Naive thymus-derived CD4-positive, alpha-beta T cell (primary cell): ENCODE results near the gene DUSP2. TPM values are rescaled to one million over a fixed set of nuclear protein-coding genes. Genes with fewer than 3 reads are reported as not detected.

ENCODE experiments used
- ATAC-seq: fragments of 150-1000 bp; cut with Tn5 transposase; 2 replicates; pipeline ENCODE4 v1.10.0; 2021; ENCODE audit warnings: mild to moderate bottlenecking, moderate library complexity
- CTCF ChIA-PET: fragments of 350-600 bp; sonication (Branson Sonifier 250); formaldehyde crosslinking; loops from one replicate; lab custom pipeline; 2021; ENCODE audit warnings: antibody characterized with exemption; lab: Charles Lee
- POLR2A ChIA-PET: fragments of 350-600 bp; sonication (Branson Sonifier 250); formaldehyde crosslinking; loops from one replicate; lab custom pipeline; 2021; ENCODE audit warnings: antibody characterized with exemption, inconsistent platforms; lab: Charles Lee
- DNase-seq, 9 donors: peaks; one replicate each; pipeline versions ENCODE4 v3.0.0 to v3.0.0-alpha.2; 2020 to 2022; ENCODE audit warnings: mixed read lengths in 1 of 9
- H3K27ac ChIP-seq: one replicate; pipeline ENCODE4 v1.7.0; 2013; ENCODE audit warnings: mild to moderate bottlenecking, low read depth, low read length, moderate library complexity
- H3K27me3 ChIP-seq, 2 donors: one replicate each; pipeline ENCODE4 v1.7.0; 2013; ENCODE audit warnings: low read length in 2 of 2, mild to moderate bottlenecking in 2 of 2, moderate library complexity in 2 of 2; ENCODE audit not compliant: control insufficient read depth in 2 of 2, insufficient read depth in 2 of 2
- H3K36me3 ChIP-seq, 3 experiments: 1 replicate in 2 of 3; 2 replicates in 1 of 3; pipeline ENCODE4 v1.7.0; 2013; ENCODE audit warnings: low read length in 3 of 3, mild to moderate bottlenecking in 3 of 3, moderate library complexity in 1 of 3; ENCODE audit not compliant: insufficient read depth in 3 of 3, control insufficient read depth in 2 of 3
- H3K4me1 ChIP-seq, 2 donors: one replicate each; pipeline ENCODE4 v1.7.0; 2013; ENCODE audit warnings: low read length in 2 of 2, mild to moderate bottlenecking in 2 of 2, moderate library complexity in 1 of 2; ENCODE audit not compliant: control insufficient read depth in 2 of 2, insufficient read depth in 2 of 2
- H3K4me3 ChIP-seq: 2 replicates; pipeline ENCODE4 v1.7.0; 2013; ENCODE audit warnings: mild to moderate bottlenecking, low read length
- H3K9me3 ChIP-seq, 3 experiments: 1 replicate in 2 of 3; 2 replicates in 1 of 3; pipeline ENCODE4 v1.7.0; 2013; ENCODE audit warnings: low read length in 3 of 3; ENCODE audit not compliant: control insufficient read depth in 2 of 3
- H3K27ac Mint-ChIP-seq, 9 donors: one replicate each; pipeline ENCODE4 v1.8.0; 2020 to 2022; ENCODE audit warnings: mixed read lengths in 9 of 9, mild to moderate bottlenecking in 8 of 9, moderate library complexity in 5 of 9, inconsistent platforms in 2 of 9
- H3K27me3 Mint-ChIP-seq, 5 donors: one replicate each; pipeline ENCODE4 v1.8.0; 2021 to 2022; ENCODE audit warnings: mixed read lengths in 5 of 5, mild to moderate bottlenecking in 1 of 5
- H3K36me3 Mint-ChIP-seq, 5 donors: one replicate each; pipeline ENCODE4 v1.8.0; 2020 to 2022; ENCODE audit warnings: mixed read lengths in 5 of 5, mild to moderate bottlenecking in 3 of 5, inconsistent platforms in 1 of 5
- H3K4me1 Mint-ChIP-seq, 7 donors: one replicate each; pipeline ENCODE4 v1.8.0; 2020 to 2022; ENCODE audit warnings: mixed read lengths in 7 of 7, mild to moderate bottlenecking in 3 of 7, inconsistent platforms in 1 of 7
- H3K4me3 Mint-ChIP-seq, 10 donors: one replicate each; pipeline ENCODE4 v1.8.0; 2020 to 2022; ENCODE audit warnings: mild to moderate bottlenecking in 10 of 10, mixed read lengths in 10 of 10, moderate library complexity in 6 of 10, inconsistent platforms in 2 of 10
- H3K9me3 Mint-ChIP-seq, 11 donors: one replicate each; pipeline ENCODE4 v1.8.0; 2020 to 2022; ENCODE audit warnings: mixed read lengths in 11 of 11, mild to moderate bottlenecking in 4 of 11, inconsistent platforms in 1 of 11, moderate library complexity in 1 of 11
- intact Hi-C, 2 donors: fragments of 100-400 bp; cut with micrococcal nuclease; formaldehyde crosslinking; loops; one replicate each; pipeline ENCODE4 v1.15.1; 2023
- polyA plus RNA-seq, 2 donors: library from polyadenylated mRNA; unstranded; fragments of 300-500 nt; fragmentation: Illumina TruSeq; gene quantifications; one replicate each; pipeline ENCODE4 v1.2.3, GENCODE V29; 2021
- total RNA-seq, 6 experiments: library from RNA in 5 of 6; stranded (reverse) in 5 of 6; gene quantifications; 1 replicate in 5 of 6; 2 replicates in 1 of 6; pipeline ENCODE4 v1.2.3 and lab custom pipeline; 2021 to 2026

Gene DUSP2
- total and polyA plus RNA-seq, 7 experiments from 2014 or later = 21.0 to 255 (median 25.6) TPM

GRCh38 chr2:96108541-96109360 lies 36.5 kb downstream of the DUSP2 start:
- H3K4me3 ChIP-seq = no peak overlapping the region
- H3K27ac ChIP-seq = no peak overlapping the region
- DNase-seq = no peak
- Mint-ChIP-seq H3K27me3 (peaks cover 0 to 5% (median 0%) of the 10 kb centered on the region in 5 donors), H3K36me3 (peaks cover 0 to 6% (median 0%) of the 10 kb centered on the region in 5 donors), H3K4me3 (no peak overlapping the region), H3K9me3 (peaks cover 0 to 22% (median 10%) of the 10 kb centered on the region in 11 donors), H3K4me1 (peaks cover 0 to 4% (median 0%) of the 10 kb centered on the region in 7 donors), H3K27ac (no peak overlapping the region)
- H3K9me3 ChIP-seq = peaks cover 0 to 13% (median 0%) of the 10 kb centered on the region in 3 experiments
- no peaks in the 10 kb centered on the region for H3K4me1 ChIP-seq
- no peaks in the 10 kb centered on the region for H3K27me3 ChIP-seq
- intact Hi-C loops = no loop called here
- ChIA-PET POLR2A (no interaction called here), CTCF (no interaction called here)
- H3K36me3 ChIP-seq = no peaks in the 10 kb centered on the region
- no peak for ATAC-seq

- Mint-ChIP-seq H3K4me1 (peaks cover 0 to 4% (median 0%) of the 10 kb centered on the region in 7 donors), H3K36me3 (peaks cover 0 to 6% (median 0%) of the 10 kb centered on the region in 5 donors), H3K27ac (no peak overlapping the region), H3K9me3 (peaks cover 0 to 22% (median 10%) of the 10 kb centered on the region in 11 donors), H3K4me3 (no peak overlapping the region), H3K27me3 (peaks cover 0 to 5% (median 0%) of the 10 kb centered on the region in 5 donors)
- DNase-seq (no peak), ATAC-seq (no peak)
- no peaks in the 10 kb centered on the region for H3K36me3 ChIP-seq
- ChIA-PET CTCF (interaction anchor here (1.4 kb wide), 1 partner anchor 67 kb away, joined by 3 read pairs; no protein-coding TSS in a partner anchor), POLR2A (no interaction called here)
- H3K4me3 ChIP-seq = no peak overlapping the region
- no peak overlapping the region for H3K27ac ChIP-seq
- intact Hi-C loops = no loop called here
- H3K4me1 ChIP-seq = no peaks in the 10 kb centered on the region
- peaks cover 0 to 13% (median 0%) of the 10 kb centered on the region in 3 experiments for H3K9me3 ChIP-seq
- no peaks in the 10 kb centered on the region for H3K27me3 ChIP-seq
Measured at GRCh38 chr2:96108151-96108540, 37.1 kb downstream of the DUSP2 start.

GRCh38 chr2:96107708-96108065 lies 37.6 kb downstream of the DUSP2 start:
- ChIA-PET CTCF (interaction anchor here (1.4 kb wide), 1 partner anchor 67 kb away, joined by 3 read pairs; no protein-coding TSS in a partner anchor), POLR2A (no interaction called here)
- H3K4me3 ChIP-seq = no peak overlapping the region
- H3K4me1 ChIP-seq = no peaks in the 10 kb centered on the region
- H3K9me3 ChIP-seq = peaks cover 0 to 13% (median 0%) of the 10 kb centered on the region in 3 experiments
- H3K4me3 Mint-ChIP-seq = no peak overlapping the region
- ATAC-seq (no peak), DNase-seq (no peak)
- H3K27ac Mint-ChIP-seq = no peak overlapping the region
- no peaks in the 10 kb centered on the region for H3K27me3 ChIP-seq
- H3K27ac ChIP-seq = no peak overlapping the region
- peaks cover 0 to 5% (median 0%) of the 10 kb centered on the region in 5 donors for H3K27me3 Mint-ChIP-seq
- intact Hi-C loops = no loop called here
- no peaks in the 10 kb centered on the region for H3K36me3 ChIP-seq
- peaks cover 0 to 4% (median 0%) of the 10 kb centered on the region in 7 donors for H3K4me1 Mint-ChIP-seq
- peaks cover 0 to 6% (median 0%) of the 10 kb centered on the region in 5 donors for H3K36me3 Mint-ChIP-seq
- peaks cover 0 to 22% (median 10%) of the 10 kb centered on the region in 11 donors for H3K9me3 Mint-ChIP-seq

GRCh38 chr2:96106991-96107707 lies 38.1 kb downstream of the DUSP2 start:
- peaks cover 0 to 5% (median 0%) of the 10 kb centered on the region in 5 donors for H3K27me3 Mint-ChIP-seq
- H3K27me3 ChIP-seq = no peaks in the 10 kb centered on the region
- no peak overlapping the region for H3K4me3 ChIP-seq
- ChIA-PET CTCF (interaction anchor here (1.4 kb wide), 1 partner anchor 68 kb away, joined by 3 read pairs; no protein-coding TSS in a partner anchor), POLR2A (no interaction called here)
- intact Hi-C loops = no loop called here
- H3K27ac Mint-ChIP-seq = no peak overlapping the region
- peaks cover 0 to 22% (median 10%) of the 10 kb centered on the region in 11 donors for H3K9me3 Mint-ChIP-seq
- H3K36me3 ChIP-seq = no peaks in the 10 kb centered on the region
- DNase-seq (no peak), ATAC-seq (no peak)
- no peaks in the 10 kb centered on the region for H3K4me1 ChIP-seq
- no peak overlapping the region for H3K27ac ChIP-seq
- peaks cover 0 to 4% (median 0%) of the 10 kb centered on the region in 7 donors for H3K4me1 Mint-ChIP-seq
- H3K9me3 ChIP-seq = peaks cover 0 to 13% (median 0%) of the 10 kb centered on the region in 3 experiments
- H3K4me3 Mint-ChIP-seq = no peak overlapping the region
- H3K36me3 Mint-ChIP-seq = peaks cover 0 to 6% (median 0%) of the 10 kb centered on the region in 5 donors

- no peak for ATAC-seq
- peaks cover 0 to 6% (median 0%) of the 10 kb centered on the region in 5 donors for H3K36me3 Mint-ChIP-seq
- peaks cover 0 to 4% (median 0%) of the 10 kb centered on the region in 7 donors for H3K4me1 Mint-ChIP-seq
- CTCF ChIA-PET = no interaction called here
- peaks cover 0 to 22% (median 10%) of the 10 kb centered on the region in 11 donors for H3K9me3 Mint-ChIP-seq
- Histone ChIP-seq H3K9me3 (peaks cover 0 to 13% (median 0%) of the 10 kb centered on the region in 3 experiments), H3K4me1 (no peaks in the 10 kb centered on the region), H3K27me3 (no peaks in the 10 kb centered on the region), H3K4me3 (no peak overlapping the region), H3K27ac (no peak overlapping the region), H3K36me3 (no peaks in the 10 kb centered on the region)
- H3K27ac Mint-ChIP-seq = no peak overlapping the region
- no peak overlapping the region for H3K4me3 Mint-ChIP-seq
- POLR2A ChIA-PET = no interaction called here
- intact Hi-C loops = no loop called here
- peaks cover 0 to 5% (median 0%) of the 10 kb centered on the region in 5 donors for H3K27me3 Mint-ChIP-seq
- no peak for DNase-seq
Measured at GRCh38 chr2:96105994-96106715, 39.1 kb downstream of the DUSP2 start.
